GM10248 (cell line): ENCODE measurements around the gene SPOCK3.

ENCODE experiments used
- CTCF ChIA-PET: fragments of 300-600 bp; sonication (Branson Sonifier 250); formaldehyde crosslinking; extraction: SDS; loops from one replicate; lab custom pipeline; 2021; ENCODE audit warnings: antibody characterized with exemption; lab: Yijun Ruan, JAX
- POLR2A ChIA-PET: fragments of 350-650 bp; sonication (Branson Sonifier 250); formaldehyde crosslinking; extraction: SDS; loops from one replicate; lab custom pipeline; 2020; ENCODE audit warnings: antibody characterized with exemption; lab: Yijun Ruan, JAX
- DNase-seq: peaks from one replicate; pipeline ENCODE4 v3.0.0; 2012; ENCODE audit errors: extremely low spot score
- CTCF ChIP-seq: IDR thresholded peaks from 2 replicates; pipeline ENCODE4 v1.5.1; 2012; ENCODE audit warnings: mild to moderate bottlenecking, low read depth; ENCODE audit errors: extremely low read depth, missing control alignments, control extremely low read depth

SPOCK3 gene

GRCh38 chr4:167003326-167003725 is 231.0 kb downstream of the SPOCK3 start:
- no peak for DNase-seq
- POLR2A ChIA-PET = no interaction called here
- CTCF ChIA-PET = interaction anchor here (1.9 to 2.0 kb wide), 2 partner anchors 10 to 18 kb away, joined by 4 to 8 read pairs; no protein-coding TSS in a partner anchor
- no peak for TF ChIP-seq CTCF

DNA sequence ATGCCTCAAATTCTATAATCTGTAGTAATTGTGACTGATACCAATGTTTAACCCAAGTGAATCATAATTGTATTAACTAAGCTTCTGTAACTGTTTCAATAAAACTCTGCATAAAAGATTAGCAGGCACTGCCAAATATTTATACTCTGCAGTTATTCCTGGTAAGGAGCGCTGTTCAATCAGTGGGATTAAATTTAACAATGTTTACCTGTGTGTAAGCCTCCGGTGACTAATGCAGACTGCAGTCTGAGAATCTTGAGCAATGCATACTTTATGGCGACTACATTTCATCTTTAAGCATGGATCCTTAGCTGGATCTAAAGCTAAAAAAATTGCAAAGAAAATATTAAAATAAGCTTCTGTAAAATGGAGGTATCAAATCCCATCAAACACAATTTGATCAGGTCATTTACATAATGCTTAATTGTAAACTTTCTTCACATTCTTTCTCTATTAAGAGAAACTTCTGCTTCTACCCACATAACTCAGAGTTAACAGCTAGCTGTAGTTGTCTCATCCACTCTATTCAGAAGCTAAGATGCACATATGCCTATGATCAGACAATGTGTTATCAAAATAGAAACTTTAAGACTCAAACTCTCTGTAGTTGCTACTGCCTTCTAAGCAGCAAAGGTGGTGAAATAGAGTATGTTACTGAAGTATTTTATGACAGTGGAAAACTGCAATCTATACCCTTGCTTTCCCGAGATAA is 234.0 kb downstream of the SPOCK3 start:
- DNase-seq = no peak
- POLR2A ChIA-PET = no interaction called here
- CTCF ChIA-PET = interaction anchor here (0.8 to 1.1 kb wide), 2 partner anchors 8 to 32 kb away, joined by 3 read pairs; no protein-coding TSS in a partner anchor
- no peak for TF ChIP-seq CTCF

DNA sequence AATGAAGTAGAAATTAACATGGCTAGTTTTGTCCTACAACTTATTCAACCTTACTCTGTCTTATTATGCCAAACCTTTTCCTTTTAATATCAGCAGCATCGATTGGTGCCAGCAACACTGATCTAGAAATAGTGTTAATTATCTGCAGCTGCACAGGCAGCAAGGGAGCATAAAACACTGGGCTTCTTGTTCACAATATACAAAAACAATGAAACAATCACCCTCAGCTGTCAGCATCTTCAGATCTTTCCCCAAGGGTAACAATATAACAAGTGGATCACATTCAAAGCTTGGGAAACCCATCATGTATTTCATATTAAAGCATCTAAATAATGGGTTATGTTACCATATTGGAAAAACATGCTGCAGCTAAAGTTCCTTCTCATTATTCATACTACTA is 238.1 kb downstream of the SPOCK3 start:
- no peak for TF ChIP-seq CTCF
- CTCF ChIA-PET = no interaction called here
- POLR2A ChIA-PET = no interaction called here
- DNase-seq = no peak

DNA sequence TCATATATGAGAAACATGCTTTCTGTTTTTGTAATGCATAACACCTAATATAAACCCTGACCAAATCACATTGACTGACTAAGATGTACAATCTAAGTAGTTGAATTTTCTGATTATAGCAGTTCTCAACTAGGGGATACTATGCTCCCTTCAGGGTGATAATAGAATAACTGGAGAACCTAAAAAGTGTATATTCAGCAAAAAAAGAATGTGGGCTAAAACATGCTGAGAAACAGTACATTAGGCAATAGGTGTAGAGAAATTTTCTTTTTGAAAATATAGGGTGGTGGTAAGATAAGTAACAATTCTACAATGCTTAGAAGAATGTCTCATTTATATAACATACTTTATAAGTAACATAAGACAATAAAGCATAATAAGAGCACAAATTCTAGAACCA is 239.6 kb downstream of the SPOCK3 start:
- ChIA-PET POLR2A (no interaction called here), CTCF (no interaction called here)
- TF ChIP-seq CTCF = no peak
- DNase-seq = no peak

- ChIA-PET POLR2A (no interaction called here), CTCF (no interaction called here)
- TF ChIP-seq CTCF = no peak
- DNase-seq = no peak
Measured at GRCh38 chr4:166991006-166991561, 243.2 kb downstream of the SPOCK3 start.

DNA sequence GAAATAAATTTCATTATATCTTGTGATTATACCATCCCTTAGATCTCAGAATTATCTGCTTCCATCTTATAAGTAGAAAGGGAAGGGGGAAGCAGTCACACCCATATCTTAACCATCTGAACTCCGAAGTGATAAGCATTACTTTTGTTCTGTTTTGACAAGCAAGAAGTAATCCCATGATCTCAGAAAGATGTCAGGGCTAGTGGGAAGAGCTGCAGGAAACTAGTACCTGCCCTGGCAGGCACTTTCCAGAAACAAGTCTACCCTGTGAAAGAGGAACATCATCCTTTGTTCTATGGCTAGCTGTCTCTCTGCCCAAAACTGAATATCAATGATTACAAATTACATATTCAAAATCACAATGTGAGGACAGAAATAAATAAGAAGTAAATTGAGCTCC is 244.4 kb downstream of the SPOCK3 start:
- DNase-seq = no peak
- TF ChIP-seq CTCF = no peak
- ChIA-PET CTCF (interaction anchor here (0.9 kb wide), 1 partner anchor 9 kb away, joined by 3 read pairs; no protein-coding TSS in a partner anchor), POLR2A (no interaction called here)
